ENCODE results near the gene RAD54L. TPM values are rescaled to one million over a fixed set of nuclear protein-coding genes. Genes with fewer than 3 reads are reported as not detected.
"Not testable (repeated sequence)": the region's sequence is repeated elsewhere in the genome, so short reads cannot be mapped to it uniquely, and the experiment has no call there.

The RAD54L gene
- total RNA-seq, 2 experiments from 2014 or later = 59.3 to 63.9 TPM

GRCh38 chr1:46243831-46244230 is 3.7 kb upstream of the RAD54L start:
- POLR2A ChIA-PET; H3K27ac Mint-ChIP-seq; H3K4me3 Mint-ChIP-seq; ATAC-seq; DNase-seq; H3K36me3 Mint-ChIP-seq (ENCODE audit: low read depth); H3K27me3 Mint-ChIP-seq (ENCODE audit: low read depth); H3K9me3 Mint-ChIP-seq (ENCODE audit: insufficient read depth): not testable (repeated sequence)
- CTCF ChIA-PET = interaction anchor here (1.8 to 4.6 kb wide), 3 partner anchors 16 to 104 kb away, joined by 6 to 60 read pairs (median 32); no protein-coding TSS in a partner anchor
- H3K4me1 Mint-ChIP-seq (ENCODE audit: low read depth) = peaks cover 22% of the 10 kb centered on the region

- Mint-ChIP-seq H3K4me1 (ENCODE audit: low read depth) (peaks cover 32% of the 10 kb centered on the region), H3K36me3 (ENCODE audit: low read depth) (peaks cover 17% of the 10 kb centered on the region), H3K4me3 (no peak overlapping the region), H3K27ac (no peak overlapping the region), H3K9me3 (ENCODE audit: insufficient read depth) (no peaks in the 10 kb centered on the region), H3K27me3 (ENCODE audit: low read depth) (peaks cover 2% of the 10 kb centered on the region)
- ATAC-seq (no peak), DNase-seq (peak; percentile 53)
- POLR2A ChIA-PET = interaction anchor here (0.7 kb wide), 1 partner anchor 59 kb away, joined by 3 read pairs; no protein-coding TSS in a partner anchor
- CTCF ChIA-PET = interaction anchor here (0.8 to 4.6 kb wide), 23 partner anchors 9 to 905 kb away, joined by 3 to 60 read pairs (median 4); partner anchors contain the start of genes LRRC41, MUTYH, NSUN4 and TOE1
Observed at GRCh38 chr1:46244656-46245371, 2.7 kb upstream of the RAD54L start.

- ChIA-PET POLR2A (interaction anchor here (1.3 to 3.1 kb wide), 7 partner anchors 17 to 662 kb away, joined by 4 to 21 read pairs (median 6); partner anchors contain the start of genes GPBP1L1, LRRC41, NASP and NSUN4), CTCF (interaction anchor here (1.0 to 4.6 kb wide), 10 partner anchors 11 to 906 kb away, joined by 3 to 60 read pairs (median 10); partner anchors contain the start of genes LRRC41, MUTYH, NSUN4 and POMGNT1)
- not testable (repeated sequence) for H3K27me3 Mint-ChIP-seq (ENCODE audit: low read depth); DNase-seq; H3K9me3 Mint-ChIP-seq (ENCODE audit: insufficient read depth); ATAC-seq
- Mint-ChIP-seq H3K4me1 (ENCODE audit: low read depth) (peaks cover 37% of the 10 kb centered on the region), H3K4me3 (peak overlapping the region; percentile 93), H3K27ac (peak overlapping the region; percentile 98), H3K36me3 (ENCODE audit: low read depth) (peaks cover 24% of the 10 kb centered on the region)
Observed at GRCh38 chr1:46246136-46246535, 1.4 kb upstream of the RAD54L start.

- H3K4me3 Mint-ChIP-seq = peak overlapping the region; percentile 93
- H3K4me1 Mint-ChIP-seq (ENCODE audit: low read depth) = peaks cover 38% of the 10 kb centered on the region
- H3K9me3 Mint-ChIP-seq (ENCODE audit: insufficient read depth) = no peaks in the 10 kb centered on the region
- H3K27me3 Mint-ChIP-seq (ENCODE audit: low read depth) = peaks cover 2% of the 10 kb centered on the region
- CTCF ChIA-PET = interaction anchor here (0.6 to 4.6 kb wide), 11 partner anchors 12 to 211 kb away, joined by 3 to 60 read pairs (median 4); partner anchors contain the start of genes LRRC41, NSUN4, POMGNT1 and UQCRH
- peak; percentile 78 for DNase-seq
- POLR2A ChIA-PET = interaction anchor here (0.6 to 3.1 kb wide), 11 partner anchors 17 to 663 kb away, joined by 3 to 21 read pairs (median 4); partner anchors contain the start of genes GPBP1L1, LRRC41, NASP and NSUN4
- peaks cover 31% of the 10 kb centered on the region for H3K36me3 Mint-ChIP-seq (ENCODE audit: low read depth)
- H3K27ac Mint-ChIP-seq = peak overlapping the region; percentile 98
- ATAC-seq = peak; percentile 76
Observed at GRCh38 chr1:46246548-46247435, 771 bp upstream of the RAD54L start.

GRCh38 chr1:46248122-46248920 is 758 bp downstream of the RAD54L start:
- ChIA-PET CTCF (interaction anchor here (0.9 to 1.7 kb wide), 2 partner anchors 14 to 23 kb away, joined by 3 read pairs; no protein-coding TSS in a partner anchor), POLR2A (interaction anchor here (0.5 to 3.1 kb wide), 7 partner anchors 10 to 99 kb away, joined by 3 to 10 read pairs (median 4); partner anchors contain the start of genes LRRC41, NSUN4, POMGNT1 and UQCRH)
- no peaks in the 10 kb centered on the region for H3K27me3 Mint-ChIP-seq (ENCODE audit: low read depth)
- ATAC-seq = no peak
- peak overlapping the region; percentile 93 for H3K4me3 Mint-ChIP-seq
- peaks cover 45% of the 10 kb centered on the region for H3K4me1 Mint-ChIP-seq (ENCODE audit: low read depth)
- peak overlapping the region; percentile 94 for H3K27ac Mint-ChIP-seq
- peak; percentile 46 for DNase-seq
- H3K36me3 Mint-ChIP-seq (ENCODE audit: low read depth) = peaks cover 46% of the 10 kb centered on the region
- H3K9me3 Mint-ChIP-seq (ENCODE audit: insufficient read depth) = no peaks in the 10 kb centered on the region

- CTCF ChIA-PET = interaction anchor here (0.9 to 1.5 kb wide), 4 partner anchors 9 to 93 kb away, joined by 3 to 7 read pairs (median 4); no protein-coding TSS in a partner anchor
Observed at GRCh38 chr1:46254668-46255067, 7.1 kb downstream of the RAD54L start.

GRCh38 chr1:46256523-46256922 is 9.0 kb downstream of the RAD54L start:
- Mint-ChIP-seq H3K36me3 (ENCODE audit: low read depth) (peaks cover 71% of the 10 kb centered on the region), H3K4me1 (ENCODE audit: low read depth) (peaks cover 15% of the 10 kb centered on the region), H3K27ac (no peak overlapping the region), H3K9me3 (ENCODE audit: insufficient read depth) (no peaks in the 10 kb centered on the region), H3K4me3 (no peak overlapping the region), H3K27me3 (ENCODE audit: low read depth) (no peaks in the 10 kb centered on the region)
- POLR2A ChIA-PET = no interaction called here
- ATAC-seq (no peak), DNase-seq (no peak)
- CTCF ChIA-PET = no interaction called here

More at GRCh38 chr1:46254668-46255067, 7.1 kb downstream of the RAD54L start:
- H3K36me3 Mint-ChIP-seq (ENCODE audit: low read depth) = peaks cover 66% of the 10 kb centered on the region
- no peaks in the 10 kb centered on the region for H3K27me3 Mint-ChIP-seq (ENCODE audit: low read depth)
- DNase-seq (no peak), ATAC-seq (no peak)
- H3K4me1 Mint-ChIP-seq (ENCODE audit: low read depth) = peaks cover 21% of the 10 kb centered on the region
- no peak overlapping the region for H3K4me3 Mint-ChIP-seq
- H3K9me3 Mint-ChIP-seq (ENCODE audit: insufficient read depth) = no peaks in the 10 kb centered on the region
- H3K27ac Mint-ChIP-seq = peak overlapping the region; percentile 17
- POLR2A ChIA-PET = no interaction called here

- no peaks in the 10 kb centered on the region for H3K27me3 Mint-ChIP-seq (ENCODE audit: low read depth)
- peaks cover 75% of the 10 kb centered on the region for H3K36me3 Mint-ChIP-seq (ENCODE audit: low read depth)
- H3K27ac Mint-ChIP-seq = peak overlapping the region; percentile 17
- ATAC-seq (no peak), DNase-seq (no peak)
- CTCF ChIA-PET = no interaction called here
- POLR2A ChIA-PET = no interaction called here
- H3K4me3 Mint-ChIP-seq = no peak overlapping the region
- H3K9me3 Mint-ChIP-seq (ENCODE audit: insufficient read depth) = no peaks in the 10 kb centered on the region
- no peaks in the 10 kb centered on the region for H3K4me1 Mint-ChIP-seq (ENCODE audit: low read depth)
Observed at GRCh38 chr1:46262508-46262907, 14.9 kb downstream of the RAD54L start.

- Mint-ChIP-seq H3K4me1 (ENCODE audit: low read depth) (no peaks in the 10 kb centered on the region), H3K4me3 (no peak overlapping the region), H3K9me3 (ENCODE audit: insufficient read depth) (no peaks in the 10 kb centered on the region), H3K27ac (peak overlapping the region; percentile 7), H3K27me3 (ENCODE audit: low read depth) (no peaks in the 10 kb centered on the region), H3K36me3 (ENCODE audit: low read depth) (peaks cover 75% of the 10 kb centered on the region)
- no peak for DNase-seq
- ChIA-PET CTCF (interaction anchor here (1.1 kb wide), 1 partner anchor 8 kb away, joined by 3 read pairs; no protein-coding TSS in a partner anchor), POLR2A (interaction anchor here (1.1 kb wide), 1 partner anchor 16 kb away, joined by 4 read pairs; the partner anchor contains the start of gene RAD54L)
- no peak for ATAC-seq
Observed at GRCh38 chr1:46263146-46263545, 15.6 kb downstream of the RAD54L start.

GRCh38 chr1:46268578-46268977 is 21.0 kb downstream of the RAD54L start:
- Mint-ChIP-seq H3K27me3 (ENCODE audit: low read depth) (no peaks in the 10 kb centered on the region), H3K9me3 (ENCODE audit: insufficient read depth) (no peaks in the 10 kb centered on the region), H3K36me3 (ENCODE audit: low read depth) (peaks cover 74% of the 10 kb centered on the region), H3K4me1 (ENCODE audit: low read depth) (no peaks in the 10 kb centered on the region), H3K27ac (peak overlapping the region; percentile 22), H3K4me3 (no peak overlapping the region)
- DNase-seq = no peak
- ATAC-seq = no peak
- CTCF ChIA-PET = no interaction called here
- POLR2A ChIA-PET = no interaction called here
